ENCODE measurements around the gene IRF9.

DNA sequence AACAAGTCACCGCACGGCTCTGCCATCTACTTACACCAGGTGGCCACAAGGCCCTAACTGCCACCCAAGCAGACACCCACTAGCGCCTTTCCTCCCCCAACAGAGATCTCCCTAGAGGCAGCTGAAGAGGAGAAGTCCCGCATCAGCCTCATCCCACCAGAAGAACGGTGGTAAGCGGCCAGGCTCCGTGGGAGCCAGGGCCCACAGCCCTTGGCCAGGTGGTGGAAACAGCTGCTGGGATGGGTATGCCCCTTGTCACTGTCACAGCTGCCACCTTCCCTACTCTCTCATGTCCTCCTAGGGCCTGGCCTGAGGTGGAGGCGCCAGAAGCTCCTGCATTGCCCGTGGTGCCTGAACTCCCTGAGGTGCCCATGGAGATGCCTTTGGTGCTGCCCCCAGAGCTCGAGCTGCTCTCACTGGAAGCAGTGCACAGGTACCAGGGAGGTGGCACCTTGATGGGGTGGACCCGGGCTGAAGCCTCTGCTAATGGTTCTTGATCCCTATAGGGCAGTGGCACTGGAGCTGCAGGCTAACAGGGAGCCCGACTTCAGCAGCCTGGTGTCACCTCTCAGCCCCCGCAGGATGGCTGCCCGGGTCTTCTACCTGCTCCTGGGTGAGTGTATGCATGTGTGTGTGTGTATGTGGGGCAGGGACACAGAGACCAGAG, 18.4 kb downstream of the IRF9 start:
- TF ChIP-seq CTCF (IDR thresholded peaks at IDR 0.05) = no peak
- no peak for TF ChIP-seq EP300 (IDR thresholded peaks at IDR 0.05)
- no peak for TF ChIP-seq POLR2A (IDR thresholded peaks at IDR 0.05)

All from stomach (tissue), 4 donors.